H9 (cell line): ENCODE results near the gene TMEM209. TPM values are rescaled to one million over a fixed set of nuclear protein-coding genes. Genes with fewer than 3 reads are reported as not detected.

Source experiments
- DNase-seq: peaks from one replicate; pipeline ENCODE4 v3.0.0-alpha.2; 2017
- H2AFZ ChIP-seq: one replicate; pipeline ENCODE4 v1.6.1; 2013; ENCODE audit warnings: mild to moderate bottlenecking, low read length, control low read depth, moderate library complexity
- H2AK5ac ChIP-seq: 2 replicates; pipeline ENCODE4 v1.6.1; 2013; ENCODE audit warnings: low read length, control low read depth, mixed read lengths; ENCODE audit not compliant: insufficient read length
- H2BK120ac ChIP-seq: one replicate; pipeline ENCODE4 v1.6.1; 2013; ENCODE audit warnings: low read depth, mild to moderate bottlenecking, low read length, control low read depth, inconsistent platforms; ENCODE audit not compliant: poor library complexity, severe bottlenecking
- H2BK12ac ChIP-seq: 2 replicates; pipeline ENCODE4 v1.6.1; 2013; ENCODE audit warnings: low read length, control low read depth, mixed read lengths, low read depth; ENCODE audit not compliant: insufficient read length
- H2BK15ac ChIP-seq: 2 replicates; pipeline ENCODE4 v1.6.1; 2013; ENCODE audit warnings: low read depth, low read length, control low read depth
- H2BK20ac ChIP-seq: one replicate; pipeline ENCODE4 v1.6.1; 2013; ENCODE audit warnings: low read depth, mild to moderate bottlenecking, low read length, control low read depth, inconsistent platforms; ENCODE audit not compliant: poor library complexity, severe bottlenecking
- H2BK5ac ChIP-seq: 2 replicates; pipeline ENCODE4 v1.6.1; 2013; ENCODE audit warnings: low read length, control low read depth, mixed read lengths; ENCODE audit not compliant: insufficient read length
- H3K14ac ChIP-seq: 2 replicates; pipeline ENCODE4 v1.6.1; 2013; ENCODE audit warnings: low read length, control low read depth; ENCODE audit not compliant: insufficient read depth
- H3K18ac ChIP-seq: 2 replicates; pipeline ENCODE4 v1.6.1; 2013; ENCODE audit warnings: low read depth, mild to moderate bottlenecking, mixed read lengths, low read length, control low read depth; ENCODE audit not compliant: insufficient read length
- H3K23ac ChIP-seq: 2 replicates; pipeline ENCODE4 v1.6.1; 2013; ENCODE audit warnings: low read length, control low read depth, mixed read lengths, low read depth; ENCODE audit not compliant: insufficient read length
- H3K23me2 ChIP-seq: 2 replicates; pipeline ENCODE4 v1.6.1; 2013; ENCODE audit warnings: low read depth, mild to moderate bottlenecking, mixed read lengths, low read length, control low read depth; ENCODE audit not compliant: insufficient read length, poor library complexity, severe bottlenecking
- H3K27ac ChIP-seq: 2 replicates; pipeline ENCODE4 v1.5.1; 2013; ENCODE audit warnings: low read length, control low read depth, mixed read lengths, low read depth; ENCODE audit not compliant: insufficient read length
- H3K27me3 ChIP-seq: 2 replicates; pipeline ENCODE4 v1.6.1; 2013; ENCODE audit warnings: low read length, control low read depth, inconsistent platforms; ENCODE audit not compliant: insufficient read depth
- H3K4ac ChIP-seq: 2 replicates; pipeline ENCODE4 v1.6.1; 2013; ENCODE audit warnings: low read depth, mild to moderate bottlenecking, control low read depth, inconsistent platforms, low read length, moderate library complexity
- H3K4me1 ChIP-seq: 2 replicates; pipeline ENCODE4 v1.6.1; 2013; ENCODE audit warnings: low read length, control low read depth, inconsistent platforms; ENCODE audit not compliant: insufficient read depth
- H3K4me2 ChIP-seq: 2 replicates; pipeline ENCODE4 v1.6.1; 2013; ENCODE audit warnings: low read length, control low read depth, mixed read lengths; ENCODE audit not compliant: insufficient read length, insufficient read depth
- H3K56ac ChIP-seq: 2 replicates; pipeline ENCODE4 v1.6.1; 2013; ENCODE audit warnings: low read depth, mild to moderate bottlenecking, mixed read lengths, low read length, control low read depth; ENCODE audit not compliant: insufficient read length
- H3K79me1 ChIP-seq: 2 replicates; pipeline ENCODE4 v1.6.1; 2013; ENCODE audit warnings: low read depth, mild to moderate bottlenecking, moderate library complexity, low read length, control low read depth, inconsistent platforms; ENCODE audit not compliant: insufficient read depth, poor library complexity, severe bottlenecking
- H3K79me2 ChIP-seq: 2 replicates; pipeline ENCODE4 v1.6.1; 2013; ENCODE audit warnings: low read length, control low read depth, inconsistent platforms; ENCODE audit not compliant: insufficient read depth
- H3K9ac ChIP-seq: 2 replicates; pipeline ENCODE4 v1.6.1; 2013; ENCODE audit warnings: low read length, control low read depth, mixed read lengths; ENCODE audit not compliant: insufficient read length; ENCODE audit errors: extremely low read depth
- H3K9me3 ChIP-seq: one replicate; pipeline ENCODE4 v1.6.1; 2013; ENCODE audit warnings: low read depth, low read length, inconsistent platforms; ENCODE audit not compliant: control insufficient read depth
- H3T11ph ChIP-seq: one replicate; pipeline ENCODE4 v1.6.1; 2013; ENCODE audit warnings: mild to moderate bottlenecking, low read length, control low read depth, inconsistent platforms
- H4K20me1 ChIP-seq: one replicate; pipeline ENCODE4 v1.6.1; 2013; ENCODE audit not compliant: control insufficient read depth, insufficient read length, insufficient read depth
- H4K5ac ChIP-seq: 2 replicates; pipeline ENCODE4 v1.6.1; 2013; ENCODE audit warnings: low read depth, mild to moderate bottlenecking, mixed read lengths, low read length, control low read depth; ENCODE audit not compliant: insufficient read length
- H4K8ac ChIP-seq: replicated peaks from 2 replicates; pipeline ENCODE4 v1.6.1; 2013; ENCODE audit warnings: low read length, control low read depth, mixed read lengths, low read depth; ENCODE audit not compliant: insufficient read length
- H4K91ac ChIP-seq: 2 replicates; pipeline ENCODE4 v1.6.1; 2013; ENCODE audit warnings: low read depth, mild to moderate bottlenecking, moderate library complexity, mixed read lengths, low read length, control low read depth; ENCODE audit not compliant: insufficient read length
- H3K27ac Mint-ChIP-seq, 3 experiments: 2 replicates in 2 of 3; 3 replicates in 1 of 3; pipeline ENCODE4 v1.8.0; 2020 to 2021; ENCODE audit warnings: mixed read lengths in 3 of 3, mild to moderate bottlenecking in 1 of 3, moderate library complexity in 1 of 3
- H3K27me3 Mint-ChIP-seq: 2 replicates; pipeline ENCODE4 v1.8.0; 2021; ENCODE audit warnings: low read depth, mild to moderate bottlenecking, moderate library complexity, mixed read lengths
- H3K36me3 Mint-ChIP-seq, 3 experiments: 2 replicates in 2 of 3; 3 replicates in 1 of 3; pipeline ENCODE4 v1.8.0; 2020 to 2021; ENCODE audit warnings: low read depth in 3 of 3, mixed read lengths in 3 of 3; ENCODE audit not compliant: insufficient read depth in 1 of 3
- H3K4me1 Mint-ChIP-seq, 2 experiments: 2 replicates each; pipeline ENCODE4 v1.8.0; 2020; ENCODE audit warnings: mixed read lengths in 2 of 2
- H3K4me3 Mint-ChIP-seq, 2 experiments: 2 replicates in 1 of 2; 3 replicates in 1 of 2; pipeline ENCODE4 v1.8.0; 2020 to 2021; ENCODE audit warnings: mild to moderate bottlenecking in 2 of 2, mixed read lengths in 2 of 2, moderate library complexity in 1 of 2
- H3K9me3 Mint-ChIP-seq, 2 experiments: 2 replicates in 1 of 2; 3 replicates in 1 of 2; pipeline ENCODE4 v1.8.0; 2020; ENCODE audit warnings: mild to moderate bottlenecking in 2 of 2, mixed read lengths in 2 of 2, moderate library complexity in 1 of 2
- CTCF ChIP-seq: fragments of 200-600 bp; sonication (generic); conservative IDR thresholded peaks from 3 replicates; pipeline ENCODE4 v1.8.0; 2021; ENCODE audit warnings: antibody characterized with exemption, mild to moderate bottlenecking
- WGBS: extraction: QIAGEN DNeasy Blood & Tissue Kit; methylation state at CpG from one replicate; pipeline ENCODE4 v1.1.7; 2013; ENCODE audit warnings: missing lambda C conversion rate, low lambda C conversion rate, mixed read lengths; ENCODE audit not compliant: insufficient read length; ENCODE audit errors: extremely low coverage; 5-methylcytosine and 5-hydroxymethylcytosine counted together
- total RNA-seq: library from RNA; stranded (reverse); gene quantifications from 2 replicates; pipeline ENCODE4 v1.2.1, GENCODE V29; 2021

Gene TMEM209
- total RNA-seq, 1 experiment from 2014 or later: 30.8 TPM

GRCh38 chr7:130137207-130137606, 68.0 kb downstream of the TMEM209 start:
- Histone ChIP-seq H2BK12ac (no peak overlapping the region), H3K4ac (no peak overlapping the region), H2BK120ac (no peak overlapping the region), H3K27ac (no peak overlapping the region), H2BK15ac (no peak overlapping the region), H3K9ac (no peak overlapping the region), H3K9me3 (no peaks in the 10 kb centered on the region), H4K5ac (no peak overlapping the region), H2BK20ac (no peak overlapping the region), H4K91ac (no peak overlapping the region), H3K56ac (no peak overlapping the region), H2AK5ac (no peak overlapping the region), H2BK5ac (no peak overlapping the region), H3K23ac (no peak overlapping the region), H3K27me3 (no peaks in the 10 kb centered on the region), H2AFZ (no peak overlapping the region), H3K23me2 (peaks cover 9% of the 10 kb centered on the region), H3K18ac (no peak overlapping the region), H3K79me1 (no peaks in the 10 kb centered on the region), H3K4me1 (0 out of 2 replicates have a peak, but pooled peaks cover 2% of the 10 kb centered on the region), H3T11ph (no peak overlapping the region), H3K79me2 (no peaks in the 10 kb centered on the region), H3K14ac (no peak overlapping the region), H3K4me2 (no peak overlapping the region), H4K8ac (no peak overlapping the region), H4K20me1 (peaks cover 4% of the 10 kb centered on the region)
- Mint-ChIP-seq H3K9me3 (no peaks in the 10 kb centered on the region; a peak in 1 of 5 replicates), H3K4me1 (peaks cover 26 to 38% of the 10 kb centered on the region in 2 experiments), H3K27ac (no peak overlapping the region), H3K4me3 (no peak overlapping the region), H3K27me3 (peaks cover 20% of the 10 kb centered on the region), H3K36me3 (peaks cover 2 to 15% (median 13%) of the 10 kb centered on the region in 3 experiments)
- no peak for TF ChIP-seq CTCF
- WGBS: no CpG with 5 or more reads among the region's 4 CpGs
- no peak for DNase-seq
